Loucy (cell line): Measurements from ENCODE around the gene RPS16.

Source experiments
- H2AFZ ChIP-seq: fragments of 200-600 bp; sonication (generic); 2 replicates; pipeline ENCODE4 v1.6.0; 2016; ENCODE audit warnings: antibody characterized with exemption, mild to moderate bottlenecking, low read length, moderate library complexity
- H3F3A ChIP-seq: fragments of 200-600 bp; 2 replicates; pipeline ENCODE4 v1.6.0; 2016; ENCODE audit warnings: antibody characterized with exemption, low read depth, mild to moderate bottlenecking
- H3K27me3 ChIP-seq: fragments of 200-600 bp; sonication (generic); 2 replicates; pipeline ENCODE4 v1.6.1; 2014; ENCODE audit warnings: low read length, mild to moderate bottlenecking; ENCODE audit not compliant: insufficient read depth, poor library complexity, severe bottlenecking
- H3K36me3 ChIP-seq: fragments of 200-600 bp; sonication (generic); 2 replicates; pipeline ENCODE4 v1.6.1; 2016; ENCODE audit warnings: low read length; ENCODE audit not compliant: insufficient read depth
- H3K4me1 ChIP-seq: fragments of 200-600 bp; sonication (generic); 2 replicates; pipeline ENCODE4 v1.5.1; 2014; ENCODE audit warnings: low read length, mild to moderate bottlenecking; ENCODE audit not compliant: insufficient read depth, poor library complexity, severe bottlenecking
- H3K4me2 ChIP-seq: fragments of 200-600 bp; sonication (generic); 2 replicates; pipeline ENCODE4 v1.6.0; 2014; ENCODE audit warnings: antibody characterized with exemption, low read length, low read depth, mild to moderate bottlenecking; ENCODE audit not compliant: poor library complexity, severe bottlenecking
- H3K4me3 ChIP-seq: fragments of 200-600 bp; sonication (generic); 2 replicates; pipeline ENCODE4 v1.5.1; 2014; ENCODE audit warnings: low read length, mild to moderate bottlenecking, mixed read lengths; ENCODE audit not compliant: poor library complexity, severe bottlenecking
- H3K79me2 ChIP-seq: fragments of 200-600 bp; sonication (generic); 2 replicates; pipeline ENCODE4 v1.6.1; 2014; ENCODE audit warnings: low read length; ENCODE audit not compliant: insufficient read depth
- H3K9ac ChIP-seq: fragments of 200-600 bp; sonication (generic); 2 replicates; pipeline ENCODE4 v1.6.0; 2014; ENCODE audit warnings: mild to moderate bottlenecking, low read depth, low read length, moderate library complexity; ENCODE audit not compliant: poor library complexity, severe bottlenecking
- H3K9me2 ChIP-seq: fragments of 200-600 bp; sonication (generic); replicated peaks from 2 replicates; pipeline ENCODE4 v1.6.1; 2016; ENCODE audit warnings: low read depth, low read length, mixed read lengths
- H3K9me3 ChIP-seq: fragments of 200-600 bp; sonication (generic); 2 replicates; pipeline ENCODE4 v1.6.1; 2014; ENCODE audit warnings: mild to moderate bottlenecking, antibody characterized with exemption, low read length, low read depth; ENCODE audit not compliant: insufficient read depth
- H4K20me1 ChIP-seq: fragments of 200-600 bp; sonication (generic); 2 replicates; pipeline ENCODE4 v1.6.0; 2014; ENCODE audit warnings: antibody characterized with exemption, low read length, mild to moderate bottlenecking; ENCODE audit not compliant: insufficient read depth, poor library complexity, severe bottlenecking
- CTCF ChIP-seq: fragments of 200-600 bp; sonication (generic); conservative IDR thresholded peaks from 2 replicates; pipeline ENCODE4 v1.5.1; 2014; ENCODE audit warnings: mild to moderate bottlenecking, antibody characterized with exemption, low read length
- EZH2phosphoT487 ChIP-seq: fragments of 200-600 bp; IDR thresholded peaks from 2 replicates; pipeline ENCODE4 v1.6.1; 2018; ENCODE audit warnings: antibody characterized with exemption, mild to moderate bottlenecking, moderate library complexity, borderline replicate concordance

RPS16 gene

DNA sequence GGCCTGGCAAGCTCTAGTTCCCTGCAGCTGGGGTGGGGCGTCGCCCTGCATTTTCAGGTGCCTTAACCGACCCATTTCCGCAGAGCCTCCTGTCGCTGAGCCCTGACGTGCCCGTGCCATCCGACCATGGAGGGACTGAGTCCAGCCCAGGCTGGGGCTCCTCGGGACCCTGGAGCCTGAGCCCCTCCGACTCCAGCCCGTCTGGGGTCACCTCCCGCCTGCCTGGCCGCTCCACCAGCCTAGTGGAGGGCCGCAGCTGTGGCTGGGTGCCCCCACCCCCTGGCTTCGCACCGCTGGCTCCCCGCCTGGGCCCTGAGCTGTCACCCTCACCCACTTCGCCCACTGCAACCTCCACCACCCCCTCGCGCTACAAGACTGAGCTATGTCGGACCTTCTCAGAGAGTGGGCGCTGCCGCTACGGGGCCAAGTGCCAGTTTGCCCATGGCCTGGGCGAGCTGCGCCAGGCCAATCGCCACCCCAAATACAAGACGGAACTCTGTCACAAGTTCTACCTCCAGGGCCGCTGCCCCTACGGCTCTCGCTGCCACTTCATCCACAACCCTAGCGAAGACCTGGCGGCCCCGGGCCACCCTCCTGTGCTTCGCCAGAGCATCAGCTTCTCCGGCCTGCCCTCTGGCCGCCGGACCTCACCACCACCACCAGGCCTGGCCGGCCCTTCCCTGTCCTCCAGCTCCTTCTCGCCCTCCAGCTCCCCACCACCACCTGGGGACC lies 27.9 kb downstream of the RPS16 start:
- Histone ChIP-seq H3K4me3 (peak overlapping the region; percentile 93), H3K4me1 (peaks cover 41% of the 10 kb centered on the region), H3K9ac (peak overlapping the region; percentile 94), H3K9me2 (no peaks in the 10 kb centered on the region), H3K4me2 (peak overlapping the region; percentile 97), H3K36me3 (no peaks in the 10 kb centered on the region), H3K9me3 (no peaks in the 10 kb centered on the region), H3K27me3 (peaks cover 1% of the 10 kb centered on the region), H3F3A (peaks cover 3% of the 10 kb centered on the region), H3K79me2 (peaks cover 42% of the 10 kb centered on the region), H2AFZ (no peak overlapping the region), H4K20me1 (peaks cover 26% of the 10 kb centered on the region)
- TF ChIP-seq EZH2phosphoT487 (no peak), CTCF (no peak)

GRCh38 chr19:39407410-39407659 lies 28.4 kb downstream of the RPS16 start:
- peak overlapping the region; percentile 94 for H3K9ac ChIP-seq
- peaks cover 26% of the 10 kb centered on the region for H4K20me1 ChIP-seq
- peak overlapping the region; percentile 57; the same call in 1 of the 2 replicates for H2AFZ ChIP-seq
- H3K79me2 ChIP-seq = peaks cover 41% of the 10 kb centered on the region
- no peaks in the 10 kb centered on the region for H3K27me3 ChIP-seq
- peaks cover 46% of the 10 kb centered on the region for H3K4me1 ChIP-seq
- H3F3A ChIP-seq = peaks cover 3% of the 10 kb centered on the region
- H3K4me2 ChIP-seq = peak overlapping the region; percentile 97
- no peaks in the 10 kb centered on the region for H3K9me2 ChIP-seq
- H3K4me3 ChIP-seq = peak overlapping the region; percentile 93
- no peaks in the 10 kb centered on the region for H3K9me3 ChIP-seq
- H3K36me3 ChIP-seq = no peaks in the 10 kb centered on the region
- TF ChIP-seq EZH2phosphoT487 (no peak), CTCF (no peak)

DNA sequence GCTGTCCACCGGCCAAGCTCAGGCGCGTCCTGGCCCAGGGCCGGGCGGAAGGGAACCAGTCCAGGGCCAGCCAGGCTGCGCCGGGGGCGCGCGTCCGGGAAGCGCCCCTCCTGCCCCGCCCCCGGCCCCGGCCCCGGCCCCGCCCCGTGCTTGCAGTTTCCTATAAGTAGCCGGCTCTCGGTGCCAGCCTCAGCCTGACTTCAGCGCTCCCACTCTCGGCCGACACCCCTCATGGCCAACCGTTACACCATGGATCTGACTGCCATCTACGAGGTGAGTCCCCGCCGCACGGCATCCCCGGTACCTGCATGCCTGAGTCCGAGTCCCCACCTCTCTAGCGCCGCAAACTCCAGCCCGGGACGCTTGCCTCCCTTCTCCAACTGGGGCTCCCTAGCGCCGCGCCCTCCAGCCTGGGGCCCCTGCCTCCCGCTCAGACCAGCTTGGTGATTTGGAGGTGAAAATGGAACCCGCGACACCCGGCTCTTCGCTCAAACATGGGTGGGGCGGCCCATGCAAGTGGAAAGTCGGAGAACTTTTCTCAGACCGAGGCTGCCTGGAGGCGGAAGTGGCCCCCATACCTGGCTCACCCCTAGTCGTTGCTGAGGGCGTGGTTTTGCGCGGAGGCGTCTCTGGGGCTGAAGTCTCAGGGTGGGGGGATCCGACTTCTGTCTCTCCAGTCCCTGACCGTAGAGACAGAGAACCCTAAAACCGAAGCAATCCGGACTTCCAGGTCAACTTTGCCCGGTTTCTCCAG lies 28.9 kb downstream of the RPS16 start, which contains the start of gene ZFP36:
Gene ZFP36 (plus strand): TSS at position 192 of the 754 bp plus-strand sequence. CDS start 58 bp downstream, at position 250.
- H3K9ac ChIP-seq = peak within 1 kb of the TSS; percentile 94
- H3K79me2 ChIP-seq = peaks cover 41% of the 10 kb centered on the region
- H3F3A ChIP-seq = peaks cover 3% of the 10 kb centered on the region
- no peaks in the 10 kb centered on the region for H3K36me3 ChIP-seq
- no peak for TF ChIP-seq EZH2phosphoT487
- TF ChIP-seq CTCF = peak; percentile 33
- H3K9me2 ChIP-seq = no peaks in the 10 kb centered on the region
- H3K4me2 ChIP-seq = peak within 1 kb of the TSS; percentile 97
- H3K27me3 ChIP-seq = no peaks in the 10 kb centered on the region
- H2AFZ ChIP-seq = peak within 1 kb of the TSS; percentile 57; the same call in 1 of the 2 replicates
- peaks cover 26% of the 10 kb centered on the region for H4K20me1 ChIP-seq
- H3K9me3 ChIP-seq = no peaks in the 10 kb centered on the region
- peaks cover 51% of the 10 kb centered on the region for H3K4me1 ChIP-seq
- H3K4me3 ChIP-seq = peak within 1 kb of the TSS; percentile 93
